Measurements from ENCODE around the gene EXOC6. TPM values are rescaled to one million over a fixed set of nuclear protein-coding genes. Genes with fewer than 3 reads are reported as not detected.

Gene EXOC6
- total and polyA plus RNA-seq, 10 of the 15 experiments (the other 5 are each of a cell fraction or from before 2014, with no cell fraction given) = 7.6 to 53.8 (median 13.3) TPM

GRCh38 chr10:92880233-92880861 lies 32.0 kb downstream of the EXOC6 start:
- H3K4me3 ChIP-seq = no peak overlapping the region
- H3K27ac ChIP-seq (ENCODE audit: control insufficient read depth, insufficient read depth) = no peak overlapping the region
- intact Hi-C loops (cut with micrococcal nuclease; ENCODE audit: unreplicated experiment) = loop anchor here (1.0 to 10.0 kb wide), 5 partner anchors 37 to 604 kb away; partner anchors contain the start of genes CYP26A1 and MYOF
- no peaks in the 10 kb centered on the region for H4K20me1 ChIP-seq (ENCODE audit: control insufficient read depth, insufficient read depth)
- H3K27me3 ChIP-seq (replicated peaks in 1 of 2; ENCODE audit: control insufficient read depth in 2 of 2, insufficient read depth in 2 of 2, low read length in 1 of 2) = no peaks in the 10 kb centered on the region
- no peaks in the 10 kb centered on the region for H3K79me2 ChIP-seq (ENCODE audit: control insufficient read depth, insufficient read depth, low read length)
- WGBS (ENCODE audit: insufficient coverage, insufficient replicate concordance, low lambda C conversion rate, missing lambda C conversion rate) = 37% methylated on average over 4 of the region's 4 CpGs
- H3K9ac ChIP-seq (ENCODE audit: control insufficient read depth, insufficient read depth, low read length) = no peak overlapping the region
- H3K4me2 ChIP-seq (ENCODE audit: control insufficient read depth, insufficient read depth) = no peak overlapping the region
- ChIA-PET SMC1A (ENCODE audit: uncharacterized antibody, unreplicated experiment) (interaction anchor here (0.6 to 1.9 kb wide), 11 partner anchors 13 to 363 kb away, joined by 3 to 11 read pairs (median 3); partner anchors contain the start of gene EXOC6), POLR2A (no interaction called here), RAD21 (ENCODE audit: unreplicated experiment) (interaction anchor here (1.0 to 1.8 kb wide), 5 partner anchors 37 to 289 kb away, joined by 3 to 13 read pairs (median 3); no protein-coding TSS in a partner anchor), CTCF (interaction anchor here (0.6 to 1.9 kb wide), 19 partner anchors 12 to 398 kb away, joined by 3 to 45 read pairs (median 4); partner anchors contain the start of gene EXOC6)
- no TSS peak for BruUV-seq (replicated peaks)
- no peaks in the 10 kb centered on the region; the same call in 2 of the 3 replicates for H3K9me3 ChIP-seq (replicated peaks; ENCODE audit: control insufficient read depth, insufficient read depth, low read length)
- in situ Hi-C loops (cut with MboI) = no loop called here
- no peak overlapping the region for H2AFZ ChIP-seq (ENCODE audit: control insufficient read depth, low read depth, low read length)
- no peaks in the 10 kb centered on the region for H3K36me3 ChIP-seq (ENCODE audit: control insufficient read depth in 2 of 2, insufficient read depth in 2 of 2, low read length in 1 of 2)
- ATAC-seq (peak; percentile 83), FAIRE-seq (no peak), DNase-seq (ENCODE audit: low read depth, low spot score) (no peak)
- no peaks in the 10 kb centered on the region for H3K4me1 ChIP-seq (ENCODE audit: control insufficient read depth, insufficient read depth, low read length)
- TF ChIP-seq ELK1 (IDR thresholded peaks at IDR 0.05; ENCODE audit: low read depth, low read length) = no peak
- TF ChIP-seq YY1 (IDR thresholded peaks at IDR 0.05; ENCODE audit: low read depth, low read length) = no peak
- TF ChIP-seq RAD21 (IDR thresholded peaks at IDR 0.05; ENCODE audit: insufficient read depth, low read depth, low read length) = peak; percentile 76
- TF ChIP-seq CHD4 (IDR thresholded peaks at IDR 0.05) = no peak
- TF ChIP-seq CTCF (IDR thresholded peaks at IDR 0.05 in 2 of 3, conservative IDR thresholded peaks at IDR 0.05 in 1 of 3; ENCODE audit: control insufficient read depth in 2 of 3, extremely low read depth in 1 of 3, insufficient read depth in 1 of 3, low read depth in 3 of 3, low read length in 3 of 3) = peak; percentile 29 to 57 (median 32); a peak in 4 of 6 replicates
- no peak for TF ChIP-seq ZNF384 (IDR thresholded peaks at IDR 0.05; ENCODE audit: borderline replicate concordance, low read depth, low read length)
- TF ChIP-seq POLR2AphosphoS5 (IDR thresholded peaks at IDR 0.05; ENCODE audit: low read length) = no peak
- no peak for TF ChIP-seq RUNX3 (IDR thresholded peaks at IDR 0.05; ENCODE audit: low read length)
- no peak for TF ChIP-seq E2F4 (IDR thresholded peaks at IDR 0.05; ENCODE audit: low read depth, low read length)
- TF ChIP-seq CBFB (IDR thresholded peaks at IDR 0.05; ENCODE audit: low read depth) = no peak
- no peak for TF ChIP-seq E4F1 (IDR thresholded peaks at IDR 0.05; ENCODE audit: borderline replicate concordance, partially characterized antibody)
- TF ChIP-seq SMC3 (IDR thresholded peaks at IDR 0.05; ENCODE audit: borderline replicate concordance, low read length) = peak; percentile 64; the same call in 1 of the 2 replicates
- no peak for TF ChIP-seq BCLAF1 (IDR thresholded peaks at IDR 0.05)
